Smooth muscle cell of the pulmonary artery (primary cell): ENCODE measurements around the gene FAM76B. TPM values are rescaled to one million over a fixed set of nuclear protein-coding genes. Genes with fewer than 3 reads are reported as not detected.

Experiments
- total RNA-seq: library from RNA; depleted of rRNA; stranded (reverse); fragments of >200 nt; gene quantifications from 2 replicates; pipeline ENCODE4 v1.2.3, GENCODE V29; 2014

Gene FAM76B
- total RNA-seq: 16.5 and 18.0 TPM in 2 replicates

GRCh38 chr11:95789506-95790122, at the start of gene FAM76B:
TSS of gene FAM76B (minus strand) at chr11:95789782. CDS start at chr11:95789478, 304 bp downstream.

DNA sequence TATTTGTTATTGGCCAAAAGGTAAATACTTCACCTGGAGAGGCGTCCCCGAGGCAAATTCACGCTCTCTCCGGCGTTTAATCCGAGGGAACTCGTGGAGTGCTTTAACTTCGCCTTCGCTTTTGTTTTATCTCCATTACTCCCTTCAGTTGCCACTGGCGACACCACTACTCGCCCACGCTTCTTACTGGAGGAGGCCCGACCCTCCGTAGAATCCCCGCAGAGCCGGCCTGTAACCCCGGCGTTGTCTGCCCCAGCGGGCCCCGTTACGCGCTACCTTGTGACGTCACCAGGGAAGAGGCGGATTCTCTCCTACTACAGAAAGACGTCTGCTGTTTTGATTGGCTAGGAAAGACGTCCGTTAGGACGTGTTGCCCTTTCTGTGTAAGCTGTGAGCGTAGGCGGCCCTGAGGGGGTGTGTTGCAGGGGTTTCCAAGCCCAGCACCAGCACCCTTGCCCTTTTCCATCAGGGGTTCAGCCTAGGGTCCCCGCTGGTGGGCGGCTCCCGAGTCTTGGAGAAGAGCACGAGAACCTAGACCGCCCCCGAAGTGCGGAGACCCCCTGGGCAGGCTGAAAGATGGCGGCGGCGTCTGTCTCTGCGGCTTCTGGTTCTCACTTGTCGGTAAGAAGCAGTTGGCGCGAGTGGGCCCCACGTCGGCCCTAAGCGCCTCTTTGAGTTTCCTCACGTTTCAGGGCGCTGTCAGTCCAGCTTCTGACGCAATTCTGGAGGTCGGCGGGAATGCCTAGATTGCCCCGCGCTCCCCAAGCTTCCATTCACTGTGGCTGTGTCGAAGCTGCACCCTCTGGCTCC, 746 bp upstream of the FAM76B start, which contains the start of gene CEP57:
Gene CEP57 (plus strand): TSS at position 376 of the 810 bp plus-strand sequence. CDS start 201 bp downstream, at position 577.

Other genes starting within 250 kb of the FAM76B start
- gene CEP57, start 716 bp upstream of the FAM76B start, total RNA-seq: 24.3 and 27.4 TPM in 2 replicates
- 39.8 and 52.9 TPM in 2 replicates for gene MTMR2, start 134.3 kb upstream of the FAM76B start, total RNA-seq